HG03135 (cell line): ENCODE data around the gene RASSF7.
"Not testable (repeated sequence)": the region's sequence is repeated elsewhere in the genome, so short reads cannot be mapped to it uniquely, and the experiment has no call there.

Experiments
- ATAC-seq: cut with Tn5 transposase; IDR thresholded peaks from one replicate; pipeline ENCODE4 v1.9.1; 2021; ENCODE audit warnings: mild to moderate bottlenecking, moderate library complexity; ENCODE audit not compliant: unreplicated experiment

The RASSF7 gene, protein sequence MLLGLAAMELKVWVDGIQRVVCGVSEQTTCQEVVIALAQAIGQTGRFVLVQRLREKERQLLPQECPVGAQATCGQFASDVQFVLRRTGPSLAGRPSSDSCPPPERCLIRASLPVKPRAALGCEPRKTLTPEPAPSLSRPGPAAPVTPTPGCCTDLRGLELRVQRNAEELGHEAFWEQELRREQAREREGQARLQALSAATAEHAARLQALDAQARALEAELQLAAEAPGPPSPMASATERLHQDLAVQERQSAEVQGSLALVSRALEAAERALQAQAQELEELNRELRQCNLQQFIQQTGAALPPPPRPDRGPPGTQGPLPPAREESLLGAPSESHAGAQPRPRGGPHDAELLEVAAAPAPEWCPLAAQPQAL

DNA sequence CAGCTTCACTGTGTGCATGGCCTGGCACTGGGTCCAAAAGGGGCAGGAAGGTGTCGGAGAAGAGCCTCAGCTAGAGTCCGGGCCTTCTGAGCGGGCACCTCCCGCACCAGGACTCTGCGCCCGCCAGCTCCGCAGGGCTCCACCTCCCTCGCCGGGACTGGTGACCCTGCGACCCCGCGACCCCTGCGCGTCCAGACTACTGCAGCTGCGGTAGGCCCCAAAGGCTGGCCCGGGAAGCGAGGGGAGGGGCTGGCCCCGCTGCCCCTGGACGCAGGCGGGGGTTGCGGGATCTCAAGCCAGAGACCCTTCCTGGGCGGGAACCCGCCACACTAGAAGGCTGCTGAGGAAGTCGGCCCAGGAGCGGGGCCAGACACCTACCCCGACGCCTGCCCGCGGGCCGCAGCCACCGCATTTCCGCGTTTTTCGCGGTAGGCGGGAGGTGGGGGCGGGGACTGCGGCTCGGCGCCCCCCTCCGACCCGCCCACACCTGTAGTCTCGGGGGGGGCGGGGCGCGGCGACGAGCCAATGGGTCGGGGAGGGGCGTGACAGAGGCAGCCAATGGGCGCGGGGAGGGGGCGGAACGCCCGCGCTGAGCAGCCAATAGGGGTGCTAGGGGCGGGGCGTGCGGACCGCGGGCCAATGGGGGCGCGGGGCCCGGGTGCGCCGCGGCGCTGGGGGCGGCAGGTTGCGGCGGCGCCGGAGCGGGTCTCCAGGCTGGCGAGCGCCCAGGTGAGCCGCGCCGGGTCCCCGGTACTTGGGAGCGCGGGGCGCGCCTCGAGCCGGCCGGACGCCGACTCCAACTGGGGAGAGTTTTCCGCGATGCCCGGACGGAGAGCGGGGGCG, at the start of gene RASSF7, which contains the start of gene LMNTD2:
Gene RASSF7, plus strand, starts transcription at position 666 of the 843 bp plus-strand sequence. CDS start 799 bp downstream, outside the sequence.
Gene LMNTD2, minus strand, starts transcription at position 434 of the 843 bp plus-strand sequence. Its CDS starts 22 bp downstream, at position 412.
- peak; percentile 73 for ATAC-seq

DNA sequence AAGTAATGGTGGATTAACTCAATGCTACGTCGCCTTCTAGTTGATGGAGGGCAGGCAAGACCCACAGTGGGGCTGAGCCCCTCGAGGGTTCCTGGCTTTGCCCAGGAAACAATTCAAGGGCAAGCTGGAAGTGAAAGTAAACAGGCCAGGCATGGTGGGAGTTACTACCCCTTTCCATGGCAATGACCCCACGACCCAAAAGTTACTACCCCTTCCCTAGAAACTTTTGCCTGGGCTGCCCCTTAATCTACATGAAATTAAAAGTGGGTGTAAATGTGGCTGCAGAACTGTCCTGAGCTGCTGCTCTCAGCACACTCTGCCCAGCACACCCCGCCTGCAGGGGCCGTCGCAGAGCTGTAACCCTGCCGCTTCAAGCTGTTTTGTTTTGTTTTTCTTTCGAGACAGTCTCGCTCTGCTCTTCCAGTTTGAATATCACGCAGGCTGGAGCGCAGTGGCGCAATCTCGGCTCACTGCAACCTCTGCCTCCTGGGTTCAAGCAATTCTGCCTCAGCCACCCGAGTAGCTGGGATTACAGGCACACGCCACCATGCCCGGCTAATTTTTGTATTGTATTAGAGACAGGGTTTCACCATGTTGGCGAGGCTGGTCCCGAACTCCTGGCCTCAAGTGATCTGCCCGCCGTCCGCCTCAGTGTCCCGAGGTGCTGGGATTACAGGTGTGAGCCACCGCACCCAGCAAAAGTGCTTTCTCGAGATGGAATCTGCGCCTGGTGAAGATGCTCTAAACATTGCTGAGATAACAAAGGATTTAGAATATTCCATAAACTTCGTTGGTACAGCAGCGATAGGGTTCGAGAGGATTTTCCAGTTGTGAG, 47.8 kb upstream of the RASSF7 start:
- no peak for ATAC-seq

DNA sequence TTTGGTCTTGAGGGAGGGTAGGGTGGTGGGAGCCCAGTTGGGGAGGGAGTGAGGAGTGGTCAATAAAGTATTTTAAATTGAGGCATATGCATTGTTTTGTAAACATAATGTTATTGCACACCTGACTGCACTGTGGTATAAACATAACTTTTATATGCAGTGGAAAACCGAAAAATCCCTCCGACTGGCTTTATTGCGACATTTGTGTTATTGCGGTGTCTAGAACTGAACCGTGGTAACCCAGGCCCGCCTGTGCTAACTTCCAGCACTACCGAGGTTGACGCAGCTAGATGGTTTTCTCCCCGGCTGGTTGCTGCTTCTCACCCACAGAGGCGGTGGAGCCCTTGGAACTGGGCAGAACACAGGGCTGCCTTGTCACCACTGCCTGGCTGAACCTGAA, 46.2 kb upstream of the RASSF7 start:
- no peak for ATAC-seq

DNA sequence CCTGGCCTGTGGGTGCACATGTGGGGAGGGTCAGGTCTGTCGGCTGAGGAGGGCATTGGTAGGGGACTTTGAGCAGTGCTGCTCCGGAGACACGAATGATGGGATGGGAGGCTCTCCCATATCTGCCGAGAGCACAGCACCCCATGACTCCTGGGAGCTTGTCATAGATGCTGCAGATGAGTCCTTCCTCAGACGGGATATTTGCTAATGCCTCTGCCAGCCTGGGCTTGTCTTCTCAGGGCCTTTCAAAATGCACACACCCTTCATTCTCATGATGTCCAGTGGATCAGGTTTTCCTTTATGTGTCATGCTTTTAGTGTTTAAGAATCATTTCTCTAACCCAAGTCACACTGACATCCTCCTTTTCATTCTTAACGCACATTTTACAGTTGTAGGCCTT, 45.6 kb upstream of the RASSF7 start:
- no peak for ATAC-seq

DNA sequence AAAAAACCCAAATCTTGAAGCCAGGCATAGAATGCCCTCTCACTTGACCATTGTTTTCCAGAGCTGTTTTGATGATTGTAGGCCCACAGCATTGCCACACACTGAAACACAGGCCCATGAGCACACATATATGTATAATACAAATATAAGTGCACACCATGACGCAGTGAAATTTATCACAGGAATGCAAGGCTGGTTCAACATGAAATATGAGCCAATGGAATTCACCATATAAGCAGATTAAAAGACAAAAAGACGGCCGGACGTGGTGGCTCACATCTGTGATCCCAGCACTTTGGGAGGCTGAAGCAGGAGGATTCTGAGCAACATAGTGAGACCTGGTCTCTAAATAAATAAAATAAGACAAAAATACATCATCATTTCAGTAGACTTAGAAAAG, 44.4 kb upstream of the RASSF7 start:
- no peak for ATAC-seq

DNA sequence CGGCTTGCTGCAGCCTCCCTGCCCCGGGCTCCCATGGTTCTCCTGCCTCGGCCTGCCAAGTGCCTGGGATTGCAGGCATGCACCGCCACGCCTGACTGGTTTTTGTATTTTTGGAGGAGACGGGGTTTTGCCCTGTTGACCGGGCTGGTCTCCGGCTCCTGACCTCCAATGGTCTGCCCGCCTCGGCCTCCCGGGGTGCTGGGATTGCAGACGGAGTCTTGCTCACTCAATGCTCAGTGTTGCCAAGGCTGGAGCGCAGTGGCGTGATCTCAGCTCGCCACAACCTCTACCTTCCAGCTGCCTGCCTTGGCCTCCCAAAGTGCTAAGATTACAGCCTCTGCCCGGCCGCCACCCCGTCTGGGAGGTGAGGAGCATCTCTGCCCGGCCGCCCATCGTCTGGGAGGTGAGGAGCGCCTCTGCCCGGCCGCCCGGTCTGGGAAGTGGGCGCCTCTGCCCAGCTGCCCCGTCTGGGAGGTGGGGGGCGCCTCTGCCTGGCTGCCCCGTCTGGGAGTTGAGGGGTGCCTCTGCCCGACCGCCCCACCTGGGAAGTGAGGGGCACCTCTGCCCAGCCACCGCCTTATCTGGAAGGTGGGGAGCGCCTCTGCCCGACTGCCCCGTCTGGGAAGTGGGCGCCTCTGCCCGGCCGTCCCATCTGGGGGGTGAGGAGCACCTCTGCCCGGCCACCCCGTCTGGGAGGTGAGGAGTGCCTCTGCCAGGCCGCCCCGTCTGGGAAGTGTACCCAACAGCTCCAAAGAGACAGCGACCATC, 43.7 kb upstream of the RASSF7 start:
- ATAC-seq, result not testable (repeated sequence)

DNA sequence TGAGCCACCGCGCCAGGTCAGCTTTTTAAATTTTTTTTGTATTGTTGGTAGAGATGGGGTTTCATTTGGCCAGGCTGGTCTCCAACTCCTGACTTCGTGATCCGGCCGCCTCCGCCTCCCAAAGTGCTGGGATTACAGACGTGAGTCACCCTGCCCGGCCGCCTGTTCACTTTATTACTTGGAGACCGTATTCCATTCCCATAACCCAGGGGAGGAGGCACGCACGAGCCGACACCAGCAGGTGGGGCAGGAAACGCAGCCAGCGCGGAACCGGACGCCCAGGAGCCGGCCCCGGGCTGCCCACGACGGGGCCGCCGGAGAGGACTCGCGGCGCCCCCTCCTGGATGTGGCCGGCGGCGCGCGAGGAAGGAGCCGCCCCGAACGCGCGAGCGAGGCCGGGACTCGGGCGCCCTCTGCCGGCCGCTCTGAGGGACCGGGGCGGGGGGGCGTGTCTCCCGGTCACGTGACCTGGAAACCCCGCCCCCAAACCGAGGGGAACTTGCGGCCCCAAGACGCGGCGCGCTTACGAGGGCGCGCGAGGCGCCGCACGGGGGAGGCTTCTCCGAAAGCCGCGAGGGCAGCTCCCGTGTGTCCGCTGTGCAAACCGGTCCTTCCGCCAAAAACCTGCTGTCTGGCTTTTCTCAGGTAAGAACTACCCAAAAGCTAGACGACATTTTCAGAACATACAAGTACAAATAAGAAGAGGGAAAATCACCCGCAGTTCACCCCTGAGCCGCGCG, 42.1 kb upstream of the RASSF7 start:
- peak; percentile 73 for ATAC-seq

DNA sequence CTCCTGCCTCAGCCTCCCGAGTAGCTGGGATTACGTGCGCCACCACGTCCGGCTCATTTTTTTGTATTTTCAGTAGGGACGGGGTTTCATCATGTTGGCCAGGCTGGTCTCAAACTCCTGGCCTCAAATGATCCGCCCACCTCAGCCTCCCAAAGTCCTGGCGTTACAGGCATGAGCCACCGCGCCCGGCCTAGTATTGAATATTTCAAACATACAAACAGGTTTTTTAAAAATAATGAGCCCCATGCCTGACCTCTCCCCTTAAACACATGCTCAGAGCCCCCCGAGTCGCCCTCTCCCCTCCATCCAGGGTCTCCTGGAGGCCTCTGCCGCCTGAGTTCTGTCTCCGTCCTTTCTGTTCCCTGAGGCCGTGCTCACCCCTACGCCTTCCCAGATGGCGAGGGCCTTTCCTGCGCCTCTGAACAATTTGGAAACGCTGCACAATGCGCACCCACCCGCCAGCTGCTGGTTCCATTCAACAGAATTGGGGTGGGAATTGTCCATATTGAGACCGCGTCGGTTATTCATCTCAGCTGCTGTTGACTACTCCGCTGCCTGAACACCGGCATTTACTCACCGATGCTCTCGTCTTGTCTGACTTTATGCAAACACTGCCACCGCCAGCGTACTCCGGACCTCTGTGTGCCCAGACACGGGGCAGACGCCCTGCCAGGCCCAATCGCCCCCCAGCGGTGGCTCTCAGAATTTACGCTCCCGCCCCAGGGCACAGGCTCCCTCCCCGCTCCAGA, 40.2 kb upstream of the RASSF7 start:
- ATAC-seq, result no peak

DNA sequence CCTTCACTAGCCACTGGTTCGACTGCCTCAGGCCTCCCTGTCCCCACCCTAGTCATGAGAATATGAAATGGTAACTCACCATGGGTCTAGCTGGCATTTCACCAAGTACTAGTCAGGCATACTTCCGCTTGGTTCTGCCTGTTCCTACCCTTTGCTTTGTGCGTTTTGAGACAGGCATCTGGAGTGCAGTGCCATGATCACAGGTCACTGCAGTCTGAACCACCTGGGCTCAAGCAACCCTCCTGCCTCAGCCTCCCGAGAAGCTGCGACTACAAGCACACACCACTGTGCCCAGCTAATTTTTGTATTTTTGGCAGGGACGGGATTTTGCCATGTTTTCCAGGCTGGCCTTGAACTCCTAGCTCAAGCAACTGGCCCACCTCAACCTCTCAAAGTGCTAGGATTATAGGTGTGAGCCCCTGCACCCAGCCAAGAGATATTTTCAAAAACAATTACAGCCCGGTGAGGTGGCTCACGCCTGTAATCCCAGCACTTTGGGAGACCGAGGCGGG, 39.5 kb upstream of the RASSF7 start:
- ATAC-seq, result no peak

DNA sequence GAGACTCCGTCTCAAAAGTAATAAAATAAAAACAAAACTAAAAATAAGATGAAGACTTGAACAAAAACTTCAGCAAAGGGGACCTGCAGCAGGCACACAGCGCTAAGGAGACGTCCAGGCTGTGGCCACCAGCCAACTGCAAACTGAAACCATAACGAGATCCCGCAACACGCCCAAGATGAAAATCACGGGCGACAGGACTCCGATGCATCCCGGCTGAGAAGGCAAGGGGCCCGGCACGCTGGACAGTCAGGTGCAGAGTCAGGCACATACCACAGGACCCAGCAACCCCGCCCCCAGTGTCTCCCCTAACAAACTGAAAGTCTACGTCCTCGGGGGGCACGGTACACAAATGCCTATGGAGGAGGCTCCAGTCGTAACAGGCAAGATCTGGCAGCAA, 34.6 kb upstream of the RASSF7 start:
- no peak for ATAC-seq

DNA sequence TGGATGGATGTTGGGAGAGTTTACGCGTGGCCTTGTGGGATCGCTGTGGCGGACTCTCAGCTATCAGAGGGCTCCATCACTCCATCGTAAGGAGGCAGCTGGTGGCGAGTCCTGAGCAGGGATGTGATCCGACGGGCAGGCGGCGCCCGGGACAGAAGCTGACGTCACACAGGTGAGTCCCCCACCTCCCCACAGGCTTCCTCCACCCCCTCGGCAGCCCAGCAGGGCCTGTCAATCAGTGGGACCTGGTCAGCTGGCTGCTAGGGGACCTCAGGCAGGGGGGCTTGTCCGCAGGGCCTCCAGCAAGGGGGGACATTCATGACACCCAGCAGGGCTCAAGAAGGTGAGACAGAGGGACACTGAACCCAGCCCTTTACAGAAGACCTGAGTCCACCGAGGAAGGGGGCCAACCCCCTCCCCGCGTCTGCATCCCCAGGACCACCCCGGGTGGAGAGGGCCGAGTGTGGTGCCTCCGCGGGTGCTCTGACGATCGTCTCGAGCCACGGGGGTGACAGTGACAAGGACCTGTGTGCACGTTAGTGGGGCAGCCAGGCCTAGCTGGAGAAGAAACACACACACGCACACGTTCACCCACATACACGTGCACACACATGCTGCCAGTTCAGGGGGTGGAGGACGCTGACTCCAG, 32.5 kb upstream of the RASSF7 start:
- no peak for ATAC-seq

DNA sequence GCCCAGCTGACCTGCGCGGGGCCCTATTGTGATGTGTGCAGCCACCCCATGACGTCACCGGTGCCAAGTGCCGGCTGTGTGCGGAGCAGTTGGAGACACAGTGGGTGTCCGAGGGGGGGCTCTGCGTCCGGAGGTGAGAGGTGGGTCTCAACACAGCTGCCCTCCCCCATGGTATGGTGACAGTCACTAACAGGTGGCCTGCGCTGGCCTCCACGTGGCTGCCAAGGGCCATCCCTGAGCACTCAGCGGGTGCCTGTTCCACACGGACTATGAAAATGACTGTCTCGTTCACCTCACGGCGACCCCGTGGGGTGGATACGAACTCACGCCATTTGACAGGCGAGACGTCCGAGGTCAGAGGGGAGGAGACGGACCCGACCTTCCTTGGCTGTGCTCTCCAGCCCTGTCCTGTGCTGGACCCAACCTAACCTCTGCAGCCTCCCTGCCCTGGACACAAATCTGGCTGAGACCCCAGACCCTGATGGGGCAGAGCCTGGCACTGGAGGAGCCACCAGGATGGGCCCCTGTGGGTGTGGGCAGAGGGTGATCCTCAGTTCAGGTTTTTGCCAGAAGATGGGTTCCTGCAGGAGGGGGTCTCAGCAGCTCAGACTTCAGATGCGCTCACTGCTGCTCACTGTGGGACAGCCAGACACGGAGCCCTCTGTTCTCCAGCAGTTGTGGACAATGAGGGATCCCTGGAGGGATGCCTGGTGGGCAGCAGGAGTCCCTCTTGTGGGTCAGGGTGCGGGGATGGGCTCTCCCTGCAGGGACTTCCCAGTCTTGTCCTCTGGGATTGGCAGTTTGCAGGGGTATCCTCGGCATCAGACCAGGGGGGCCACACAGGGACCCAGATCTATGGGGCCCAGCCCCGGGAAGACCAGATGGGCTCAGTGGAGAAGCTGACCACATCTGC, 31.7 kb upstream of the RASSF7 start:
- ATAC-seq, result no peak

DNA sequence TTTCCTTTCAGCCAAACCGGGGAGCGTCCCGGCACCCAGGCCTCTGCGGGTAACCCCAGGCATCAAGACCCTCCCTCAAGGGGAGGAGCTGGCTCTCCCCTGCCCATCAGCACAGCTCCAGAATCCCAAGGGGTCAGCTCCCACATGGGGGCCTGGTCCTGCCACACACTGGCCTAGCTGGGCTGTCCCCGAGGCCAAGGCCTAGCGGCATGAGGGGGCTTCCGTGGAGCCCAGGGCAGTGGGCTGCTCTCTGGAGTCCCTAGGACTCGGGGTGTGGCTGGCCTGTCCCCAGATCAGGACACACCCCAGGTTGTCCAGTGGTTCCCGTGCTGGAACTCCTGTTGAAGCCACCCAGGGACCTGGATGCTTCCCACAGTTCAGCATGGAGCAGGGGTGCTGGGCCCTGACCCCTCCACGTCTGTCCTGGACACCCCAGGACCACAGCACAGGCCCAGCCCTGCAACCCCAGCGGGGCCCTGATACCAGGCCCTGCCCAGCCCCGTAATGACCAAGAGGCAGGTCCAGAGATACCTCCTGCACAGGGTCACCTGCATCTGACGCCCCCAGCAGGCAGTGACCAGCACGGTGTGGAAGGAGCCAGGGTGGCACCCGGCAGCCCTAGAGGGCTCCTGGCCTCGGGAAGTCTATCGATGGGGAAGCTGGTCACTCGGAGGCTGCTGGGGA, 30.9 kb upstream of the RASSF7 start:
- no peak for ATAC-seq

DNA sequence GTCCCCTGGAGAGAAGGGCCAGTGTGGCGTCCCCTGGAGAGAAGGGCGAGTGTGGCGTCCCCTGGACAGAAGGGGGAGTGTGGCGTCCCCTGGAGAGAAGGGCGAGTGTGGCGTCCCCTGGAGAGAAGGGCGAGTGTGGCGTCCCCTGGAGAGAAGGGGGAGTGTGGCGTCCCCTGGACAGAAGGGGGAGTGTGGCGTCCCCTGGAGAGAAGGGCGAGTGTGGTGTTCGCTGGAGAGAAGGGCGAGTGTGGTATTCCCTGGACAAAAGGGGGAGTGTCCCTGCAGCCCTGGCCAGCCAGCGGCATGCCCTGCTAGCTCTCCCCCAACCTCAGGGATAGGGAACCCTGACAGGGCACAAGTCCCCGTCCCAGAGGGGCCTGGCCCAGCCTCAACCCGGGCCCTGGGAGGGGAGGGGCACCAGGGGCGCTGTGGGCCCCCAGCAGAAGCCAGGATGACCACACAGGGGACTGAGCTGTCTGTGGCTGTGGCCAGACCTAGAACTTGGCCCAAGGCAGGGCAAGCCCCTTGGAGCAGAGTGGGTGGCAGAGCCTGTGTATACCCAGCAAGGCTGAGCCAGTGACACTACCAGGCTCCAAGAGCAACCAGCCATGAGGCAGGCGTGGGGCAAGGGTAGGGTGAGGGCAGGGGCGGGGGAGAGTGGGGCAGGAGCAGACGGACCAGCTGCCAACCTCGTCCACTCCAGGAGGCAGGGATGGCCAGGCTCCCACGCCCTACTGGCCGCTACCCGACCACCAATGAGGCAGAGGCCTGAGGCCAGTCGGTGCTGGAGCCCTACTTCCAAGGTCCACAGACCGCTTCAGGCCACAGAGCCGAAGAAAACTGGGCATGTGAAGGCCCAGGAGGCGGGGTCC, 29.6 kb upstream of the RASSF7 start:
- no peak for ATAC-seq

DNA sequence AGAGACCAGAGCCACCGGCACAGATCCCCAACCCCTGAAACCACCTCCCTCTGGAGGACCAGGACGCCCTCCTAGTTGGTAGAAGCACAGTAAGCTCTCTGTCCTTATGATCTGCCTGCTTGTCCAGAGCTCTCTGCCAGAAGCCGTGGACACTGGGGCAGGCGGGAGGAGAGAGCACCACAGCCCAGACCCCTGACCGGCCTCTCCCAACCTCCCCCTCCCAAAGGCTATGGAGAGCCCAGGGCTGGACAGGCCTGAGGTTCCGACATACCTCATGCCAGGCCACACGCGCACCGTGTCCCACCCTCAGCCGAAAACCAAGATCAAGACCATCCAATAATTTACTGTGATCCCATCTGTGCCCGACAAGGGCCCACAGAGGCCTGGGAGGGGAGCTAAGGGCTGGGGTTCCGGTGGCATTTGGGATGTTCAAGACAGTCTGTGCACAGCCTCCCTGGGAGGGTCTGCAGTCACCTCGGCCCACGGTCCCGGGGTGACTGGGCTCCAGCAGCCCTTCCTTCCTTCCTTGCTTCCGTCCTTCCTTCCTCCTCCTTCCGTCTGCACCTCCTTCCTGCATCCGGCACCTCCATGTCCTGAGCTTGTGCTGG, 28.7 kb upstream of the RASSF7 start:
- ATAC-seq, result no peak
